Gastrocnemius medialis (tissue), 4 donors: ENCODE measurements around the gene FLNB.

Experiments
- CTCF ChIP-seq, 5 experiments: fragments of 450-650 bp in 3 of 5; fragments of 200-600 bp in 2 of 5; sonication (generic) in 2 of 5; IDR thresholded peaks in 4 of 5; conservative IDR thresholded peaks in 1 of 5; 1 replicate in 4 of 5; 2 replicates in 1 of 5; pipeline ENCODE4 v1.5.1; 2016 to 2019; ENCODE audit warnings: antibody characterized with exemption in 5 of 5, mild to moderate bottlenecking in 3 of 5, moderate library complexity in 3 of 5
- POLR2A ChIP-seq, 2 donors: fragments of 450-650 bp; IDR thresholded peaks; one replicate each; pipeline ENCODE4 v1.6.1; 2017; ENCODE audit warnings: antibody characterized with exemption in 2 of 2, mild to moderate bottlenecking in 2 of 2, moderate library complexity in 2 of 2

DNA sequence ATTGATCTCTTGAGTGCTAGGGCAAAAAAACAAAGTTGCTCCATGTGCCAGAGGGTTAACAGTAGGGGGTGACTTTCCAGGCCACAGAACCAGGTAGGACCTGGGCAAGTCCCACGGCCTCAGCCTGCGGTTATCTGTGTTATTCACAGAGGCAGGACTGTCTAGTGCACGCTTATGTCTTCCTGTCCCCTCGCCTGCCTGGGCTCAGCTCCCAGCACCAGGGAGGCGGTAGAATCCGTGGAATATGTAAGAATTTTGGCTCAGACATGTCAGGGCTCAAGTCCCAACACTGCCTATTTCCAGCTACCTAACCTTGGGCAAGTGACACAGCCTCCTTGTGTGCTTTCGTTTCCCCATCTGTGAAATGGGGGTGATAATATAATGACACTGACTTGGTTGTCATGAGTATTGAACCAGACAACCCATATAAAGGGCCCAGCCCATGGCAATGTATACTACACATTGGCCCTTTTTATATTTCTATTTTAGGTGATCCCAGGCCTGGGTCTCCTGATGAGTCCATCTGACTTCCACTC is 44.3 kb upstream of the FLNB start:
- no peak for TF ChIP-seq CTCF (IDR thresholded peaks at IDR 0.05 in 4 of 5, conservative IDR thresholded peaks at IDR 0.05 in 1 of 5)
- TF ChIP-seq POLR2A (IDR thresholded peaks at IDR 0.05): no peak
